ENCODE measurements around the gene WWOX. TPM values are rescaled to one million over a fixed set of nuclear protein-coding genes. Genes with fewer than 3 reads are reported as not detected.

The WWOX gene
- total RNA-seq, 2 experiments from 2014 or later: 16.6 to 19.0 TPM

DNA sequence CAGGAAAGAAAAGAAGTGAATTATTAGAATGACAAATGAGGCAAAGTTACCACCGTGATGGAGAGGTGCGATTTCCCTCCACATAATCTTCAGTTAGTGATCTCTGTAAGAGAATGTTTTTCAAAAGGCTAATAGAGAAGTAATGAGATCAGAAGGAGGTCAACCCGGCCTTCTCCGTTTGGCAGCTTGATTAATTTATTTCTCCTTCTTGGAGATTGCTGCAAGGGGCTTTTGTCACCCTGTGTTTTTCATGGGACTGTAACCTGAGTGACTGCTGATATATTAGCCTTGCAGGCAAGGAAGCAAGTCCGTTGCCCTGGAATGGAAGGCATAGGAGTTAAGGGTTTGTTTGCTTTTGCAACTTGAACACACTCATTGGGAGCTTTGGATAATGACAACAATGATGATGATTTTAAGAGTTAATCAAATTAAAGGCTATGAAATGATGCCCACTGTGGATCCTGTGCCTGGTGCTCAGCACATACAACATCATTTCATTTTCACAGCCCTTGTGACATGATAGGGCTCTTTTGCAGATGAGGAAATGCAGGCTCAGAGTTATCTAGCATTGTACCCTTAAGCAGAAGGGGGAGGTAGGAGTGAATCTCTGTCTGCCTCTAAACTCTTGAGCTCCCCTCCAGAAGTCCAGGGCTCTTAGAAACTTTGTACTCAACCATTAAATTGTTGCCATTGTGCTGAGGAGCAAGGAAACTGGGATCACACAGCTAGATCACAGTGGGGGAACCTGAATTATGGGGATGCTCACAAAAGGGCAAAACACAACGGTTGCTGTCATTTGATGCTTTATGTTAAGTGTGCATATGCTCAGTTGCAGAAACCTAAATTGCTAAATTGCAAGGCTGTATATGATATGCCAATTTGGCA lies 226.3 kb downstream of the WWOX start:
- H3K36me3 Mint-ChIP-seq (ENCODE audit: low read depth): no peaks in the 10 kb centered on the region

DNA sequence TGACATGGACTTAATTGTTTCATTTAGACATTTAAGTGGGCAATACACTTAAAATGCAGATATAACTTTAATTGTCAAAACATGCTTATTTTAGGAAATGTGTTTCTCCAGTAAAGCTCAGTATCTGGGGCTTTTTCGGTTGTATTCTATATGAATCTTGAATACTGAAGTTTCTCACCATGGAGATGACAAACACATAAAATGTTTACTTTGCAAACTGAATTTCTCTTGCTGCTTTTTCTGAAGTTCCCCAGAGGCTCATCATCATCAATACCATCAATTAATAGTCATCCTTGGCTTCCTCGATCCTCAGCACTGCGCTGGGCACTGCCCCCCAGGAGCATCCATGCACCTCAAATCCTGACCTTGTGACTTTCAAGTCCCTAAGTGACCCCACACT lies 227.3 kb downstream of the WWOX start:
- POLR2A ChIA-PET: no interaction called here
- Mint-ChIP-seq H3K4me1 (no peaks in the 10 kb centered on the region), H3K36me3 (ENCODE audit: low read depth) (no peaks in the 10 kb centered on the region), H3K4me3 (no peak overlapping the region), H3K27ac (no peak overlapping the region), H3K9me3 (no peaks in the 10 kb centered on the region), H3K27me3 (no peaks in the 10 kb centered on the region)
- no peak for DNase-seq
- CTCF ChIA-PET: no interaction called here

More for the DNA sequence above, 226.3 kb downstream of the WWOX start:
- CTCF ChIA-PET: no interaction called here
- DNase-seq: no peak
- Mint-ChIP-seq H3K9me3 (no peaks in the 10 kb centered on the region), H3K27ac (no peak overlapping the region), H3K27me3 (no peaks in the 10 kb centered on the region), H3K4me1 (no peaks in the 10 kb centered on the region), H3K4me3 (no peak overlapping the region)
- POLR2A ChIA-PET: no interaction called here

DNA sequence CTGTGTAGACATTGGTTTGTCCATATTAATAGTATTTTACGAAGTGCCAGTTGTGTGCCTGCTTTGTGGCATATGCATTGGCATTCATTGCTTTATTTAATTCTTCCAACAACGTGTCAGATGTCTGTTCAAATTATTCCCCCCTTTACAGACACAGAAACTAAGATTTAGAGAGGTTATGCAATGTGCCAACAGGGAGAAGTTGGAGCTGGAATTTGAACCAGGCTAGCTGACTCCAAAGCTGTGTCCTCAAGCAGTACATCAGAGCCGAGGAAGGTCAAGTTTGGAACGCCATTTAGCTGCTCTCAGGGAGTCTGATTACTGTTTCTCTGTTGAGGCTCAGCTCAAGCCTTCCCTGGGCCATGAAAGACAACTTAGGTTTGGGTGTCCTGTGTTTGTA lies 232.3 kb downstream of the WWOX start:
- H3K27me3 Mint-ChIP-seq: no peaks in the 10 kb centered on the region
- no peaks in the 10 kb centered on the region for H3K9me3 Mint-ChIP-seq
- no peaks in the 10 kb centered on the region for H3K36me3 Mint-ChIP-seq (ENCODE audit: low read depth)
- no peak overlapping the region for H3K4me3 Mint-ChIP-seq
- ChIA-PET POLR2A (no interaction called here), CTCF (no interaction called here)
- H3K27ac Mint-ChIP-seq: no peak overlapping the region
- no peak for DNase-seq
- no peaks in the 10 kb centered on the region for H3K4me1 Mint-ChIP-seq

DNA sequence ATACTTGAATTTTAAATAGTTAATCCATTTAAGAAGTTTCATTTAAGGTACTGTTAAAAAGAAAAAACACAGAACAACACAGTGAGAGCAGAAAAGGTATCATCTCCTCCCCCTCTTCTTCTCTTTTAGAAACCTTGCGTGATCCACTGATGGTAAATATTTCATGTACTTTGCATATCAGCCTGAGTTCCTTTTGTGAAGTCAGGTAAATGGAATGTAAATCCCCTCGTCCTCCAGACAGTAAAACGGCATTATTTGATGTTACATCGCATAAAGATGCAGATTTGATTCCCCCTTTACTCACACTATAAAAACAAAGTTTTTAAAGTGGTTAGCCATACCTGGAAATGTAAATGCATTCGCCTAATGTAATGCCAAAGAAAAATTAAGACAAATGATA lies 234.4 kb downstream of the WWOX start:
- Mint-ChIP-seq H3K36me3 (ENCODE audit: low read depth) (no peaks in the 10 kb centered on the region), H3K27ac (no peak overlapping the region)
- CTCF ChIA-PET: no interaction called here

DNA sequence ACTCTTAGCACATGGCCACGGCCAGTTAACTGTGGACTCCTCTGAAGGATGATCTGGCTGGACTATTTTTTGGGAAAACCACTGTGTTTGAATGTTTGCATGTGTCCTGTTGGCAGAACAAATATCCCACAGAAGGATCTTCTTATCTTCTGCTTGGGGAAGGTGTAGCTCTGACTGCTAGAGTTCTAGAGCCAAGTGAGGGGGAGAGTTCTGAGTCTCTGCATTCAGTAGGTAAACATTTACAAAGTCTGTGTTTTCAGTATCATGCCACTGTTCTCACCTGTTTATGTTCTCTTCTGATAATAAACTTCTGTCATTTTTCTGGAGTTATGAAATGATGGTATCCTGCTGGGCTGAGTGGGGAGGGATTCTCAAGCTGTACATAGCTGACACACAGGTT lies 241.1 kb downstream of the WWOX start:
- Mint-ChIP-seq H3K4me1 (no peaks in the 10 kb centered on the region), H3K27ac (no peak overlapping the region), H3K9me3 (no peaks in the 10 kb centered on the region), H3K27me3 (no peaks in the 10 kb centered on the region), H3K36me3 (ENCODE audit: low read depth) (no peaks in the 10 kb centered on the region), H3K4me3 (no peak overlapping the region)
- no peak for DNase-seq
- POLR2A ChIA-PET: no interaction called here
- CTCF ChIA-PET: no interaction called here

More for the DNA sequence above, 234.4 kb downstream of the WWOX start:
- Mint-ChIP-seq H3K4me3 (no peak overlapping the region), H3K27me3 (no peaks in the 10 kb centered on the region), H3K9me3 (no peaks in the 10 kb centered on the region), H3K4me1 (no peaks in the 10 kb centered on the region)
- POLR2A ChIA-PET: no interaction called here
- DNase-seq: no peak

DNA sequence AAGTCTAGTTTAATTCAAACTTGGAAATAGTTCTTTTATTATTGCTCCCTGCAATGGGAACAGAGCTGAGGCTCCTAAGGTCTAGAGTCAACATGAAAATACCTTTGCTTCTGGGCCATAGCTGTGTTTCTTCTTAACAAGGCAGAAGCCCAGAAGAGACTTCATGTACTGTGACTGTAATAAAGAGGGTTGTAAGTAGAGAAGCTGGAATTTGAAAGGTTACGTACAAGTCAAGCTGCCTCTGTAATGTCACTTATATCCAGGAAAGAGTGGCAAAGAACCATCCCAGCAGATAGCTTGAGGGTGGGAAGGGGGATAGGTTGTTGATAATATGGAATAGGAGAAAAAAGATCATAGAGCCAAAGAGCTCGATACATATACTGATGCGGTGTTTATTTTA lies 248.6 kb downstream of the WWOX start:
- Mint-ChIP-seq H3K27ac (no peak overlapping the region), H3K9me3 (no peaks in the 10 kb centered on the region), H3K4me1 (no peaks in the 10 kb centered on the region), H3K4me3 (no peak overlapping the region), H3K36me3 (ENCODE audit: low read depth) (no peaks in the 10 kb centered on the region), H3K27me3 (no peaks in the 10 kb centered on the region)
- CTCF ChIA-PET: interaction anchor here (0.6 kb wide), 1 partner anchor 95 kb away, joined by 4 read pairs; no protein-coding TSS in a partner anchor
- no peak for DNase-seq
- POLR2A ChIA-PET: interaction anchor here (0.5 kb wide), 1 partner anchor 355 kb away, joined by 3 read pairs; no protein-coding TSS in a partner anchor

DNA sequence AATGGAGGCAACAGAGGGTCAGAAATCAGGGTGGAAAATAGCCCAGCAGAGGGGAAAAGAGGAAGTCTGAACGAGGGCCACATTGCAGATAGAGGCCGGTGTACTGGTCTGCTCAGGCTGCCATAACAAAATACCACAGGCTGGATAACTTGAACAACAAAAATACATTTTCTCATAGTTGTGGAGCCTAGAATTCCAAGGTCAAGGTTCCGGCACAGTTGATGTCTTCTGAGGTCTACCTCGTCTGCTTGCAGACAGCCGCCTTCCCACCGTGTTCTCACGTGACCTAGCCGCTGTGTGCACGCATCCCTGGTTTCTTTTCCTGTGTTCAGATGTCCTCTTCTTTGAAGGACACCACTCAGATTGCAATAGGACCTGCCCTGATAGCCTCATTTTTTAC lies 249.4 kb downstream of the WWOX start:
- POLR2A ChIA-PET: no interaction called here
- no peaks in the 10 kb centered on the region for H3K9me3 Mint-ChIP-seq
- no peak overlapping the region for H3K4me3 Mint-ChIP-seq
- CTCF ChIA-PET: no interaction called here
- no peaks in the 10 kb centered on the region for H3K27me3 Mint-ChIP-seq
- H3K36me3 Mint-ChIP-seq (ENCODE audit: low read depth): no peaks in the 10 kb centered on the region
- no peak for DNase-seq
- no peak overlapping the region for H3K27ac Mint-ChIP-seq
- no peaks in the 10 kb centered on the region for H3K4me1 Mint-ChIP-seq

DNA sequence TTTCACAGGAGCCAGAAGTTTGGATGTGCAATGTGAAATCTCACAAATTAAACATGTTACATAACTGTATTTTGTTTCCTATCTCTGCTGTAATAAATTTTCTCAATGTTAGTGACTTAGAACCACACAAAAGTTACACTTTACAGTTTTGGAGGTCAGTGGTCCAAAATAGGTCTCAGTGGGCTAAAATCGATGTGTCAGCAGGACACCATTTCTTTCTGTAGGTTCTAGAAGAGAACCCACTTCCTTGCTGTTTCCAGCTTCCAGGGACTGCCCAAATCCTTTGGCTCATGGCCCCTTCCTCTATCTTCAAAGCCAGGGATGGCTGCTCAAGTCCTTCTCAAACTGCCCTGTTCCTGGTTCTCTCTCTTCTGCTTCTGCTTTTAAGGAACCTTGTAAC lies 252.7 kb downstream of the WWOX start:
- no peak for DNase-seq
- Mint-ChIP-seq H3K27ac (no peak overlapping the region), H3K9me3 (no peaks in the 10 kb centered on the region), H3K27me3 (no peaks in the 10 kb centered on the region), H3K36me3 (ENCODE audit: low read depth) (no peaks in the 10 kb centered on the region), H3K4me1 (no peaks in the 10 kb centered on the region), H3K4me3 (no peak overlapping the region)
- ChIA-PET CTCF (no interaction called here), POLR2A (no interaction called here)

DNA sequence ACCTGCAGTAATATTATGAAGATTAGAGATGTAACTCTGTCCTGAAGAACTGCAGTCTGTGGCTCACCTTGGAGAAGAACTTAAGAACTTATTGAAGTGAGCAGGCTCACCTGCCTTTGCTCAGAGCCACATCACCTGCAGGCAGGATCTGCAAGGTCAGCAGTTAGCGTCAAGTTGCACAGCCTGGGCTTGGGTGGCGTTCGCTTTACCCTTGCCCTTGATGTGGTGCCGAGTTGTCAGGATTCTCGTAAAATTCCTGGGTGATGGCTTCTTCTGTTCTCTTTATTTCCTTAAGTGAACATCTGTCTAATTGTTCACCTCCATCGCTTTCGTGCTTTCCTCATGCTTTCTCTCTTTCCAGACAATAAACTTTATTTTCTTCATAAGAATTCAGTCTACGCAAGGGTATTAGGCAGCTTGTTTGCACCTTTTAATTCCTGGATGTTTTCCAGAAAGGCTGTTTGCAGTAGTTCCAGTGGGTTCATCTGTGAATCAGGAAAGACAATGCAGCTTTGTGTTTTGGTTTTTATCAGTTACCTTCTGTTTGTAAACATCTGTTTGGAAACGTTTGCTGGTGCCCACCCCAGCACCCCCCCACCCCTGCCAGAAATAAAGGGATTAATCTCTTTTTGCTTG lies 254.3 kb downstream of the WWOX start:
- Mint-ChIP-seq H3K27me3 (no peaks in the 10 kb centered on the region), H3K4me1 (no peaks in the 10 kb centered on the region), H3K4me3 (no peak overlapping the region), H3K27ac (no peak overlapping the region), H3K9me3 (no peaks in the 10 kb centered on the region), H3K36me3 (ENCODE audit: low read depth) (no peaks in the 10 kb centered on the region)
- ChIA-PET POLR2A (no interaction called here), CTCF (no interaction called here)
- no peak for DNase-seq

DNA sequence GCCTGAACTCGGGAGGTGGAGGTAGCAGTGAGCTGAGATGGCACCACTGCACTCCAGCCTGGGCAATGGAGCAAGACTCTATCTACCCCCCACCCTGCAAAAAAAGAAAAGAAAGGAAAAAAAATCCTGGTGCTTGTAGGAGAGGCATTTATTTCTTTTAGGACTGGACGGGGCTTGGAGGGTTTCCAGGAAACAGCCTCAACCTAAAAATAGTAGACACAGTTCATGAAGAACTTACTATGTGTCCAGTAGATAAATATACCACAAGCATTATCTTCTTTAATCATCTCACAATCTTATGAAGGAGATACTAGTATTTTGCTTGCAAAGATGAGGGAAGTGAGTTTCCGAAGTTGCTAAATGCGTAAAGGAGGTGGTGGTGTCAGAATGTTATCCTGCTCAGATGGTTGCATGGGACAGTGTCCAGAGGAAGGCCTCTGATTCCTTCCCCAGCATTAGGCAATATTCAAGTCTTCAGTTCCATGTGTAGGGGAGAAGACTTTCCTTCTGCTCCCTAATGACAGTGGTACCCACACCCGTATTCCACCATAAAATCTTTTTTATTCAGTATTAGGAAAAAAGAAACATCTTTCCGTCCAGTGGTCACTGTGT lies 263.2 kb downstream of the WWOX start:
- ChIA-PET POLR2A (no interaction called here), CTCF (no interaction called here)
- no peak overlapping the region for H3K4me3 Mint-ChIP-seq
- H3K9me3 Mint-ChIP-seq: no peaks in the 10 kb centered on the region
- H3K36me3 Mint-ChIP-seq (ENCODE audit: low read depth): no peaks in the 10 kb centered on the region
- H3K27ac Mint-ChIP-seq: no peak overlapping the region
- H3K4me1 Mint-ChIP-seq: no peaks in the 10 kb centered on the region
- no peaks in the 10 kb centered on the region for H3K27me3 Mint-ChIP-seq
- DNase-seq: no peak

DNA sequence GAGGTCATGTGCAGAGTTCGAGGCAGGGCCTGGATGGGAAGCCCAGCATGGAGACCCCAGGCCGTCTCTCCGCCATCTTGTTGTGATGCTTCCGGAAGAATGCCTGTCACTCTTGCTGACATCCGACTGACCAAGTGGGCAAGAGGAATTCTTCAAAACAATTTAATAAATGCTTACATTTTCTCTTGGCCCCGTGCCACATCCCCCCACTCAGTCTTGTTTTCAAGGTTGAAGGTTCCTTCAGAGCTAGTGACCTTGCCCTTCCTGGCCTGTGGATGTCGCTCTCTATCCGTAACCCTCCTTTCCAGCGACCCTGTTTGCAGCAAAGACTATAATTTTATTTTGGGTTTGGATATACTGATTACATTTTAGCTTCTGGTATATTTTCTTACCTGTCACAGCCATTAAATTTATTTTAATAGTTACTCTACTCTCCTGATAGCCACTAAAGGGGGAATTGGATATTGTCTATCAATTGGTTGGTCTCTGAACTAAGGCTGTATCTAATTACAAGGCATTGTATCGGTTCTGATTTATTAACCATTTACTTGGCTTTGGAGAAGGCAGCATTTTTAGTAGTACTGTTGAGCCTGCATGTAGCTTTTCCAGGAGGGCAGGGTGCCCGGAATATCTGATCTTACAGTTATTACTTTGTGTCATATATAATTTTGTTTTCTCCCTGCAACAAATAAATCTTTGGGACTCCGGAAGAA lies 264.5 kb downstream of the WWOX start:
- Mint-ChIP-seq H3K4me1 (no peaks in the 10 kb centered on the region), H3K27me3 (no peaks in the 10 kb centered on the region), H3K9me3 (no peaks in the 10 kb centered on the region), H3K4me3 (no peak overlapping the region), H3K36me3 (ENCODE audit: low read depth) (no peaks in the 10 kb centered on the region), H3K27ac (no peak overlapping the region)
- POLR2A ChIA-PET: no interaction called here
- CTCF ChIA-PET: no interaction called here
- no peak for DNase-seq

DNA sequence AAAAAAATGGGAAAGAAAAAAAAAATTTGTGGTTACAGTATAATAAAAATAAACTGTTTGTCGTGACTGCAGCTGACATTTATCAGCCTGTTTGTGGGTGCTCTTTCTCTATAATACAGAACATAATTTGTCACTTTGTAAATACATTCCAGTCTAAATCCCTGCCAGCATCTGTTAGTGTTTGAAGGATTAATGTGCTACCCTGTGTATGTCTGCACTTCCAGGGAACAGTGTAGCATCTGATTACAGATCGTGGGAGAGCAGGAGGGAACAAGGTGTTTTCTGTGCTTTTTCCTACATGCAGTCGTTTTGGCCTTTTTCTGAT lies 265.1 kb downstream of the WWOX start:
- ChIA-PET POLR2A (no interaction called here), CTCF (no interaction called here)
- no peaks in the 10 kb centered on the region for H3K9me3 Mint-ChIP-seq
- DNase-seq: no peak
- no peak overlapping the region for H3K27ac Mint-ChIP-seq
- no peaks in the 10 kb centered on the region for H3K36me3 Mint-ChIP-seq (ENCODE audit: low read depth)
- no peak overlapping the region for H3K4me3 Mint-ChIP-seq
- no peaks in the 10 kb centered on the region for H3K4me1 Mint-ChIP-seq
- H3K27me3 Mint-ChIP-seq: no peaks in the 10 kb centered on the region

DNA sequence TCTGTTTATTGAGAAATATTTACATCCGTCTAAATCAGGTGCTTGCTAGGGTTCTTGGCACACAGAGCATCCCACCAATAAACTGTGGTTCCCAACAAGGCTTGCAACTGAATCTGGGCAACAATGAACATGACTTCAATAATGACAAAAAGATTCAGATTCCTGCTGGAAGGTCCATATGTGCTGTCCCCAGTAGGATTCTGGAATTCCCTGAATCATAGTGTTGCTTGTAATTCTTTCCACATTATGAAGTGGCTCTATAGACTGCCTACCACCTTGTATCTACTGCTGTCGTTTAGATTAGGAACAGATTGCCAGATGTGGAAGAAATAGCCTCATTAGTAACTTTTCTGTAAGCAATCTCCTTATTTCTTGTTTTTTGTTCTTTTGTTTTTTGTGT lies 265.9 kb downstream of the WWOX start:
- Mint-ChIP-seq H3K4me1 (no peaks in the 10 kb centered on the region), H3K27me3 (no peaks in the 10 kb centered on the region), H3K36me3 (ENCODE audit: low read depth) (no peaks in the 10 kb centered on the region), H3K27ac (no peak overlapping the region), H3K4me3 (no peak overlapping the region), H3K9me3 (no peaks in the 10 kb centered on the region)
- ChIA-PET POLR2A (no interaction called here), CTCF (no interaction called here)
- no peak for DNase-seq

Data from activated CD4-positive, alpha-beta memory T cell treated with anti-CD3 and anti-CD28 coated beads, Interleukin-2, amount 10 ng/mL, durations not matched to agents 7 days and 5 days (primary cell).